Hepatocyte (in vitro differentiated cells): Measurements from ENCODE around the gene RAPSN.

ENCODE experiments used
- EZH2 ChIP-seq: fragments of 200-600 bp; sonication (generic); IDR thresholded peaks from 2 replicates; pipeline ENCODE4 v1.6.1; 2016; ENCODE audit warnings: antibody characterized with exemption, mild to moderate bottlenecking, borderline replicate concordance
- TF ChIP-seq, protein P1 (sequence below): fragments of 200-600 bp; sonication (generic); IDR thresholded peaks from 2 replicates; pipeline ENCODE4 v1.5.1; 2016; ENCODE audit warnings: antibody characterized with exemption, mild to moderate bottlenecking; ENCODE audit not compliant: poor library complexity

DNA sequence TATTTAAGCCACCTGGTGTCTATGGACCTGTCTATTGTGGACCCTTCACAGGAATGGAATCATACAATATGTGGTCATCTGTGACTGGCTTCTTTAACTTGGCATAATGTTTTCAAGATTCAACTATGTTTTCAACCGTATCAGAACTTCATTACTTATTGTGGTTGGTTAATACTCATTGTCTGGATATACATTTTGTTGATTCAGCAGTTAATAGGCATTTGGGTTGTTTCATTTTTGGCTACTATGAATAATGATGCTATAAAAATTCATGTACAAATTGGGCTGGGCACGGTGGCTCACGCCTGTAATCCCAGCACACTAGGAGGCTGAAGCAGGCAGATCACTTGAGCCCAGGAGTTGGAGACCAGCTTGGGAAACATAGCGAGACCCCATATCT lies 2.5 kb upstream of the RAPSN start:
- no peak for TF ChIP-seq EZH2
- TF ChIP-seq, protein P1, sequence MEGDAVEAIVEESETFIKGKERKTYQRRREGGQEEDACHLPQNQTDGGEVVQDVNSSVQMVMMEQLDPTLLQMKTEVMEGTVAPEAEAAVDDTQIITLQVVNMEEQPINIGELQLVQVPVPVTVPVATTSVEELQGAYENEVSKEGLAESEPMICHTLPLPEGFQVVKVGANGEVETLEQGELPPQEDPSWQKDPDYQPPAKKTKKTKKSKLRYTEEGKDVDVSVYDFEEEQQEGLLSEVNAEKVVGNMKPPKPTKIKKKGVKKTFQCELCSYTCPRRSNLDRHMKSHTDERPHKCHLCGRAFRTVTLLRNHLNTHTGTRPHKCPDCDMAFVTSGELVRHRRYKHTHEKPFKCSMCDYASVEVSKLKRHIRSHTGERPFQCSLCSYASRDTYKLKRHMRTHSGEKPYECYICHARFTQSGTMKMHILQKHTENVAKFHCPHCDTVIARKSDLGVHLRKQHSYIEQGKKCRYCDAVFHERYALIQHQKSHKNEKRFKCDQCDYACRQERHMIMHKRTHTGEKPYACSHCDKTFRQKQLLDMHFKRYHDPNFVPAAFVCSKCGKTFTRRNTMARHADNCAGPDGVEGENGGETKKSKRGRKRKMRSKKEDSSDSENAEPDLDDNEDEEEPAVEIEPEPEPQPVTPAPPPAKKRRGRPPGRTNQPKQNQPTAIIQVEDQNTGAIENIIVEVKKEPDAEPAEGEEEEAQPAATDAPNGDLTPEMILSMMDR = no peak
